RPMI7951 (cell line): ENCODE results near the gene ZBTB42. TPM values are rescaled to one million over a fixed set of nuclear protein-coding genes. Genes with fewer than 3 reads are reported as not detected.
"Not testable (repeated sequence)": the region's sequence is repeated elsewhere in the genome, so short reads cannot be mapped to it uniquely, and the experiment has no call there.

Source experiments
- DNase-seq: peaks from one replicate; pipeline ENCODE4 v3.0.0-alpha.2; 2012; ENCODE audit warnings: low read depth
- total RNA-seq: library from RNA; depleted of rRNA; stranded (reverse); fragments of >200 nt; shearing (Covaris generic); gene quantifications from 2 replicates; pipeline ENCODE4 v1.2.3, GENCODE V29; 2014

ZBTB42 gene
- total RNA-seq, 1 experiment from 2014 or later, result 0.84 TPM

DNA sequence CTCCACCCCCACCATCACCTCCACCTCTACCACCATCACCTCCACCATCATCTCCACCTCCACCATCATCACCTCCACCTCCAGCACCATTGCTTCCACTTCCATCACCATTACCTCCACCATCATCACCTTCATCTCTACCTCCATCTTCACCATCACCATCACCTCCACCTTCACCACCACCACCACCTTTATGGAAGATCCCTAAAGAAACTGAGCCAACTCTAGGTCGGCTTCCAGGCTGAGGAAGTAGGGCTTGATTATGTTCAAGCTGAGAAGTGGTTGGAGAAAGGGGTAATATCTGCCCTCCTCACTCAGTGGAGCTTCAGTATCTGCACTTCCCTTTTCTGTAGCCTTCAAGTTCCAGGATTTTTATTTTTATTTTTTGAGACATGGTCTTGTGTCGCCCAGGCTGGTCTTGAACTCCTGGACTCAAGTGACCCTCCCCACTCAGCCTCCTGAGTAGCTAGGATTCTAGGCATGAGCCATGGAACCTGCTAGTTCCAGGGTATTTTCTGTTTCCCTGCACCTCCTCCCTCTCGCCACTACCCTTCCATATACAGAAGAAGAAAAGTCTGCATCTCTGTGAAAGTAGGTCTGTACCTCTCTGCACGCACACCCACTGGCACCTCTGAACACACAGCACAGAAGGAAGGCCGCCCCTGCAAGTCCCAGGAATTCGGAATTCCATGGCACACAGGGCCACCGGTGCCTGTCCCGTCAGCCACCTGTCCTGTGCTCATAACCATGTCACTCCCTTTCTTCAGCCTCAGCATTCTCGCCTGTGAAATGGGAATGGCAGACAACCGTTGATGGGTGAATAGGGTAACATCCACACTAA is 5.9 kb downstream of the ZBTB42 start:
- DNase-seq, result no peak

DNA sequence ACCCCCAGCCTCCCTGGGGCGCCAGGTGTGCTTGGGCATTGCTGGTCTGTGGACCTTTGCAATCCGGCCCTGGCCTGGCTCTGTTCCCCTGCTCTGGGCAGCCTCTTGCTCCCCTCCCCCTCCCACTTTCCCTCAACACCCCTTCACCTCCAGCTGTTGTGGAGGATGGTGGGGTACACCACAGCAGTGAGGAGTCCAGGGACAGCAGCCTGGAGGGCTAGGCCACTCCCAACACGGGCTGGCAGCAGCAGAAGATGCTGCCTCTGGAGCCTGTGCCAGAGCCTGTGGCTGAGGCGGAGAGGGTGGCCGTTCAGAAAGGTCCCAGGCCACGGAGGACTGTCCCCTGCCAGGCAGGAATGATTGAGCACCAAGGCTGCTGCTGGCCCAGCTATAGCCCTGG is 7.6 kb downstream of the ZBTB42 start:
- DNase-seq, result no peak

DNA sequence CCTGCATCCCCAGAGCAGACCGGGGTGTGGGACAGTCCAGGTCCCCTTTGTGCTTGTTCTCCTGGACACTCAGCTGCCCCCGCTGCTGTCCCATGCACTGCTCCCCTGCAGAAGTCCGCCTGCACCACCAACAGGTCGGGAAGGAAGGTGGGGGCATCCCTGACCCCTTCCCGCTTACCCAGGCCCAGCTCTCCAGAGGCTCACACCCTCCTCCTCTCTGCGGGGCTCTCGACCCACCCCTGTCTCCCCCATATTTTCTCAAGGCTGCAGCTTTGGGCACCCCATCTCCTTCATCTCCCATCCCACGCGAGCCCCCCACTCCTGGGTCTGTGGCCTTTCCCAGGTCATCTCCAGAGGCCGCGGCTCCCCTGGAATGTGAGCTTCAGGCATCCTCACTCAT is 9.4 kb downstream of the ZBTB42 start:
- DNase-seq, result no peak

DNA sequence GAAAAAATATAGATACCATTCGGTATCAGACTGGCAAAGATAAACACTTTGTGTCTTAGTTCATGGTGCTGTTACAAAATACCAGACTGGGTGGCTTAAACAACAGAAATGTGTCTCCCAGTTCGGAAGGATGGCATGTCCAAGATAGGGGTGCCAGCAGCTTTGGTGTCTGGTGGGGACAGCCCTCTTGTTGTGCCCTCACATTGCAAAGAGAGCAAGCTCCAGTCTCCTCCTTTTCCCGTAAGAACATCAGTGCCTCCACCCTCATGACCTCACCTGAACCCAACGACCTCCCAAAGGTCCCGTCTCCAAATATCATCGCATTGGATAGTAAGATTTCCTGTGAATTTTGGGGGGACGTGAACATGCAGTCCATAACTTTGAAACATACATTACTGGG is 12.4 kb downstream of the ZBTB42 start:
- DNase-seq, result no peak

DNA sequence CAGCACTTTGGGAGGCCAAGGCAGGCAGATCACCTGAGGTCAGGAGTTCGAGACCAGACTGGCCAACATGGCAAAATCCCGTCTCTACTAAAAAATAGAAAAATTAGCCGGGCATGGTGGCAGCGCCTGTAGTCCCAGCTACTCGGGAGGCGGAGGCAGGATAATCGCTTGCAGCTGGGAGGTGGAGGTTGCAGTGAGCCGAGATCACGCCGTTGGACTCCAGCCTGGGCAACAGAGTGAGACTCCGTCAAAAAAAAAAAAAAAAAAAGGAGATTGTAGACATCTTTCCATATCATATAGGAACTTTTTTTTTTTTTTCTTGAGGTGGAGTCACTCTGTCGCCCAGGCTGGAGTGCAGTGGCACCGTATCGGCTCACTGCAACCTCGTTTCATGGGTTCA is 13.8 kb downstream of the ZBTB42 start:
- not testable (repeated sequence) for DNase-seq

DNA sequence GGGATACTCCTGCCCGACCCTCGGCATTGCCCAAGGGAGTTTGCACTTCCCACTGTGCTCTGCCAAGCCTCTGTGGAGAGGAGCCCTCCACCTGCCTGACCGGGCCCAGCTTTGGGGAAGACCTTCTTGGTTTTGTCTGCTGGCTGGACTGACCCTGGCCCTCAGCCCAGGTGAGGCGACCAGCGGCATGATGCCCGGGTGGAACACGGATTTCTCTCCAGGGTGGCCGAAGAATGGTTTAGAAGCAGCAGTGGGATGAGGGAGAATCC is 15.6 kb downstream of the ZBTB42 start:
- DNase-seq, result no peak

DNA sequence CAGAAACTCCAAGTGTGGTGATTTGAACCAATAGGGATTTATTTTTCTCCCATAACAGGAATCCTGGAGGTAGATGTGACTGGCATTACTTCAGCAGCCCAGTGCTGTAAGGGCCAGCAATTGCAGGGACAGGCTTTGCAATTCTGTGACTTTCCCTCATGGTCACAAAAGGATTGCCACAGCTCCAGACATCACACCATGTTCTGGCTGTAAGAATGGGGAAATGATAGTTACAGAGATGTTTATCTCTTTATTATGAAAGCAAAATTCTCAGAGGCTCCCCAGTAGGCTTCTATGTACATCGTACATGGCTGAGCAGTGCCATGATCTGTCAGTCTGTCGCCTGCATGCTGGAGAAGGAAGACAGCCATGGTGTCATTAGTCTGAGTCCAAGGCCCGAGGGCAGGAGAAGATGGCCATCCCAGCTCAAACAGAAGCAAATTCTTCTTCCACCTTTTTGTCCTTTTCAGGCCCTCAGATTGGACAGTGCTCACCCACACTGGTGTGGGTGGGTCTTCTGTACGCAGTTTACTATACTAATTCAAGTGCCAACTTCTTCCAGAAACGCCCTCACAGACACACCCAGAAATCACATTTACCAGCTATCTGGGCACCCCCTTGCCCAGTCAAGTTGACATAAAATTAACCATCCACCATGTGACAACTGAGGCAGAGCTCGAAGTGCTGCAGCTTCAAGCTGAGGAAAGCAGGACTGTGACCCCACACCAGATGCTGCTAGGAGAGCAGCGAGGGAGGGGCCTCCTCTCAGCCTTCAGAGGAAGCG is 17.2 kb downstream of the ZBTB42 start:
- no peak for DNase-seq

DNA sequence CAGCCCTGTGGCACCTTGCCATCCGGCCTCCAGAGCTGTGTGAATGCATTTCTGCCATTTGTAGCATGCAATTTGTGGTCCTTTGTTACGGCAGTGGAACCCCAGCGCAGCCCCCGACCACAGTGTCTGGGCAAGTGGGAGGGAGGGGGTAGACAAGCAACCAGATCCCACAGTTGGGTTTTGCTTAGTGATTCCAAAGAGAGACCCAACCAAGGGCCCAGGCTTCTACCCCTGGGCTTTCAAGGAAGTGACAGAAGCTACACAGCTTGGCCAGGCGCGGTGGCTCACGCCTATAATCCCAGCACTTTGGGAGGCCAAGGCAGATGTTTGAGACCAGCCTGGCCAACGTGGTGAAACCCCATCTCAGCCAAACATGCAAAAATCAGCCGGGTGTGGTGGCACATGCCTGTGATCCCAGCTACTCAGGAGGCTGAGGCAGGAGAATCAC is 17.8 kb downstream of the ZBTB42 start:
- DNase-seq, result no peak

DNA sequence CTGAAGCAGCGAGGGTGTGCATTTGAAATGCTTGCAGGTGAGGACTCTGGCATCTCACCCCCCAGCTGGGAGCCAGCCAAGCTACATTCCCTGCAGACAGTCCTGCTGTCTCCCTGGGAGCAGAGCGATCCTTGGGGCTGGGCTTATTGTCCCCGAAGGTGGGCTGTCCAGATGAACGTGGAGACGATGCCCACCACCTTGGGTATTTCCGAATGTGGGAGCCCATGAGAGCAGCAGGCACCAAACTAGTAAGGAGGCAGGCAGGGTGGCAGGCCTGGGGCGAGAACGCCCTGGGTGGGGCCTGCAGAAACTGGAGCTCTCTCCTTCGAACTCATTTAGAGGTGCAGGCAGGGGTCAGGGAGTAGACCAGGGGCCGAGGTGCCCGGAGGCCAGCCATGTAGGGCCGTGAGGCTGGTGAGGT is 18.5 kb downstream of the ZBTB42 start:
- DNase-seq, result no peak

DNA sequence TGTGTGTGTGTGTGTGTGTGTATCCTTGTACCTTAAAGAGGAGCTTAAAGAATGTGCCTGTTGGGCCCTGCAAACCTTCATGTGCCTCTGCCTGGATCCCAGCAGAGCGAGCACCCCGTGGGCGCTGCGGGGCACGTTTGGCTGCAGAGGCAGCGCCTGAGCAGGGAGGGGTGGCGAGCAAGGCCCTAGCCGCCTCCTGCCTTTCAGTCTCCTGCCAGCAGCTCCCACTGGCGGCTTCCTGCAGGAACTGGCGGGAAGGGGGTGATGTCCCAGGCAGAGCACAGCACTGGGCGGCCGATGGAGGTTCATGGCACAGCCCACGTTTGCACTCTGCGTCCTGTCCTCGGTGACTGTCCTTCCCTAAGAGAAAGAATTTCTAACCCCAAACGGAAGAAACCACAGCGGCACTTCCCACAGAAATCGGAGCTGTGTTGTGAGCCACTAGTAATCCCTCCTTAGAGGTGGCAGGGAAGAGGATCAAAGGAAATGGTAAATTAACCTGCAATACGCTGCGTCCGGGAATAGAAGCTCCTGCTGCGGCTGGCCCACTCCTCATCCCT is 19.8 kb downstream of the ZBTB42 start:
- peak; percentile 64 for DNase-seq

- no peak for DNase-seq
Observed at GRCh38 chr14:104821229-104821945, 20.5 kb downstream of the ZBTB42 start.

DNA sequence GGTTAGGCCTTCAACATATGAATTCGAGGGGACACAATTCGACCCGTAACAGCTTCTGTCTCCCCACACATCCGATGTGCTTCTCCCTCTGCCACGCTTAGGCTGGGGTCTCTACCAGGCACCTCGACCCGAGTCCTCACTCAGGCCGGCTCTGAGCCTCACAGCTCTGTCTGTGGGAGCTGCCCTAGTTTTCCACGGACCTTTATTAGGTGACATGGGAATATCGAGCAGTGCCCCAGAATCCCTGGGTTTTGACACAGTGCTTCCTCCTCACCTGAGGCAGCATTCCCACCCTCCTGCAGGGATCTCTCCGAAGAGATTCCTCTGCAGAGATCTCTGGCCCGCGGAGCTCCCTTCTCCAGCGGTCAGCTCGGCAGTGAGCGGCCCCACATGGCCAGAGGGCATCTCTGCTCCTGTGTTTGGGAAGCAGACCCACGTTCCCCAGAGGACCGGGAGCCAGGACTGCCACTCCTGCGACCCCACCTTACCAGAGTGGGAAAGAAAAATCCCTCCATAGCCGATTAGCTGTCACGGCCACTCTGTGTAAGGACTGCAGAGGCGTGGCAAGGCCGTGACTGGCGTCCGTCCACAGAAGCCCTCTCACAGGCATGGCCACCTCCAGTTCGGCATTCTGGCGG is 21.2 kb downstream of the ZBTB42 start:
- DNase-seq, result no peak

DNA sequence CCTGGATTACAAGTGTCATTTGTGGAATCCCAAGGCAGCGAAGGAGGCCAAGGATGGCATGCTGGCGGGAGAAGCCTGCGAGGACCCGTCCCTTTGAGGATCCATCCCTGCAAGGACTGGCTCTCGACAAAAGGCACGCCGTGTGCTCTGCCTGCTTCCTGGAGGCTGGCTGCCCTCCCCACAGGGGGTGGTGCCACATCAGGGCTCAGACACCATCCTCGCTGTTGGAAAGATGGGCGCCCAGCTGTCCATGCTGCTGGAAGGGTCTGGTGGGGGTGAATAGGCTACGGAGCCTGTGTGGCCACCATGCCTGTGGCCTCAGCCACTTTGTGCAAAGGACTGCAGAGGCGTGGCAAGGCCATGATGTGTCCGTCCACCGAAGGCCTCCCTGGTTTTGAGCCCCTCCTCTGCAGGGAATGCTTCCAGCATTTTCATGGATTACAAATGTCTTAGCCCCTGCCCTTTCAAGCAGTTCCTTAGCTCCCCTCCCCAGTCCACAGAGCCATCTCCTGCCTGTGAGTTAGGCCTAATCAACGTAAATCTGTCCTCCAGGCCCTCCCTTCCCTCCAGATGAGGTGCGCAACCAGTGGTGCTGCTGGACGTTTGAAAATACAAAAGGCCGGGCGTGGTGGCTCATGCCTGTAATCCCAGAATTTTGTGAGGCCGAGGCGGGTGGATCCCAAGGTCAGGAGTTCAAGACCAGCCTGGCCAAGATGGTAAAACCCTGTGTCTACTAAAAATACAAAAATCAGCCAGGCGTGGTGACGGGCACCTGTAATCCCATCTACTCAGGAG is 22.1 kb downstream of the ZBTB42 start:
- DNase-seq, result no peak

GRCh38 chr14:104824353-104824997 is 23.6 kb downstream of the ZBTB42 start:
- no peak for DNase-seq

GRCh38 chr14:104826189-104826860 is 25.4 kb downstream of the ZBTB42 start:
- peak; percentile 82 for DNase-seq

- DNase-seq, result no peak
Observed at GRCh38 chr14:104826861-104827176, 25.9 kb downstream of the ZBTB42 start.

- peak; percentile 45 for DNase-seq
Observed at GRCh38 chr14:104827177-104828055, 26.5 kb downstream of the ZBTB42 start.

- no peak for DNase-seq
Observed at GRCh38 chr14:104830781-104831180, 29.9 kb downstream of the ZBTB42 start.
